Neural progenitor cell (in vitro differentiated cells): ENCODE data around the gene MTNR1A.

ENCODE experiments used
- CTCF ChIP-seq: fragments of 200-600 bp; sonication (generic); IDR thresholded peaks from 2 replicates; pipeline ENCODE4 v1.5.1; 2017; ENCODE audit warnings: antibody characterized with exemption, mild to moderate bottlenecking
- EZH2 ChIP-seq: fragments of 200-600 bp; sonication (generic); IDR thresholded peaks from 2 replicates; pipeline ENCODE4 v1.6.1; 2017; ENCODE audit warnings: antibody characterized with exemption, mild to moderate bottlenecking, moderate library complexity
- EZH2phosphoT487 ChIP-seq: fragments of 200-600 bp; sonication (generic); IDR thresholded peaks from 2 replicates; pipeline ENCODE4 v1.6.1; 2017; ENCODE audit warnings: antibody characterized with exemption

- TF ChIP-seq CTCF (no peak), EZH2 (no peak), EZH2phosphoT487 (no peak)
Measured at GRCh38 chr4:186596346-186596745, 41.0 kb upstream of the MTNR1A start.
